Thyroid gland (tissue), 4 donors: ENCODE results near the gene VANGL1. TPM values are rescaled to one million over a fixed set of nuclear protein-coding genes. Genes with fewer than 3 reads are reported as not detected.

Experiments
- DNase-seq, 2 donors: peaks; one replicate each; pipeline ENCODE4 v3.0.0-alpha.2; 2019
- H3K27ac ChIP-seq, 3 donors: fragments of 200-600 bp; sonication (generic); 1 replicate in 2 of 3; 2 replicates in 1 of 3; pipeline ENCODE4 v1.5.1; 2016 to 2019; ENCODE audit warnings: mild to moderate bottlenecking in 1 of 3, moderate library complexity in 1 of 3
- H3K27me3 ChIP-seq: fragments of 200-600 bp; sonication (generic); one replicate; pipeline ENCODE4 v1.5.1; 2019
- H3K36me3 ChIP-seq, 2 donors: fragments of 200-600 bp; sonication (generic); one replicate each; pipeline ENCODE4 v1.5.1; 2016 to 2019
- H3K4me1 ChIP-seq, 2 donors: fragments of 200-600 bp; sonication (generic); one replicate each; pipeline ENCODE4 v1.5.1; 2017 to 2019
- H3K4me3 ChIP-seq, 3 donors: fragments of 200-600 bp; sonication (generic); replicated peaks in 1 of 3; 1 replicate in 2 of 3; 2 replicates in 1 of 3; pipeline ENCODE4 v1.5.1; 2016; ENCODE audit warnings: mild to moderate bottlenecking in 1 of 3
- H3K9me3 ChIP-seq: fragments of 200-600 bp; sonication (generic); one replicate; pipeline ENCODE4 v1.5.1; 2017
- CTCF ChIP-seq, 6 experiments: fragments of 200-600 bp in 3 of 6; fragments of 450-650 bp in 3 of 6; sonication (generic) in 3 of 6; IDR thresholded peaks; one replicate each; pipeline ENCODE4 v1.5.1; 2016 to 2019; ENCODE audit warnings: antibody characterized with exemption in 6 of 6, mild to moderate bottlenecking in 2 of 6, inconsistent platforms in 1 of 6, moderate library complexity in 1 of 6
- POLR2A ChIP-seq, 2 donors: fragments of 450-650 bp; IDR thresholded peaks; one replicate each; pipeline ENCODE4 v1.6.1; 2017; ENCODE audit warnings: antibody characterized with exemption in 2 of 2, mild to moderate bottlenecking in 2 of 2, moderate library complexity in 1 of 2
- WGBS, 2 donors: methylation state at CpG; one replicate each; pipeline ENCODE4 v1.1.5; 2017; 5-methylcytosine and 5-hydroxymethylcytosine counted together
- intact Hi-C: fragments of 100-400 bp; cut with DNase I; formaldehyde crosslinking; loops from one replicate; pipeline ENCODE4 v1.15.1; 2023
- total RNA-seq, 4 donors: library from RNA; depleted of rRNA; stranded (reverse); fragments of >200 nt; gene quantifications; one replicate each; pipeline ENCODE4 v1.2.3, GENCODE V29; 2016

The VANGL1 gene
- total RNA-seq, 4 donors from 2014 or later = 10.9 to 22.8 (median 14.8) TPM

GRCh38 chr1:115651391-115651790, 9.6 kb downstream of the VANGL1 start:
- no peaks in the 10 kb centered on the region for H3K9me3 ChIP-seq
- intact Hi-C loops = no loop called here
- no peak overlapping the region for H3K27ac ChIP-seq
- no peaks in the 10 kb centered on the region for H3K27me3 ChIP-seq
- H3K4me3 ChIP-seq = no peak overlapping the region
- H3K4me1 ChIP-seq = peaks cover 9 to 11% of the 10 kb centered on the region in 2 donors
- TF ChIP-seq CTCF (IDR thresholded peaks at IDR 0.05) = no peak
- TF ChIP-seq POLR2A (IDR thresholded peaks at IDR 0.05) = no peak
- DNase-seq = no peak
- no peaks in the 10 kb centered on the region for H3K36me3 ChIP-seq
- WGBS, 2 donors = 91 to 92% methylated on average over 8 of the region's 8 CpGs

- 95 to 98% methylated on average over 2 of the region's 2 CpGs for WGBS, 2 donors
- Histone ChIP-seq H3K4me1 (peaks cover 15 to 19% of the 10 kb centered on the region in 2 donors), H3K36me3 (no peaks in the 10 kb centered on the region)
These were observed 10.5 kb downstream of the VANGL1 start for GRCh38 chr1:115652236-115652788.

GRCh38 chr1:115654125-115654524, 12.4 kb downstream of the VANGL1 start:
- peaks cover 15 to 21% of the 10 kb centered on the region in 2 donors for H3K4me1 ChIP-seq
- no peak overlapping the region for H3K27ac ChIP-seq
- H3K9me3 ChIP-seq = no peaks in the 10 kb centered on the region
- DNase-seq = no peak
- H3K27me3 ChIP-seq = no peaks in the 10 kb centered on the region
- intact Hi-C loops = no loop called here
- TF ChIP-seq POLR2A (IDR thresholded peaks at IDR 0.05) (no peak), CTCF (IDR thresholded peaks at IDR 0.05) (no peak)
- no peak overlapping the region for H3K4me3 ChIP-seq
- no peaks in the 10 kb centered on the region for H3K36me3 ChIP-seq
- WGBS, 2 donors = 94 to 95% methylated on average over 3 of the region's 3 CpGs

More at GRCh38 chr1:115652236-115652788, 10.5 kb downstream of the VANGL1 start:
- Histone ChIP-seq H3K4me3 (no peak overlapping the region), H3K27ac (no peak overlapping the region), H3K27me3 (no peaks in the 10 kb centered on the region), H3K9me3 (no peaks in the 10 kb centered on the region)
- DNase-seq = no peak
- intact Hi-C loops = no loop called here
- TF ChIP-seq POLR2A (IDR thresholded peaks at IDR 0.05) (no peak), CTCF (IDR thresholded peaks at IDR 0.05) (no peak)

- no peaks in the 10 kb centered on the region for H3K36me3 ChIP-seq
- no peaks in the 10 kb centered on the region for H3K27me3 ChIP-seq
- no peak overlapping the region for H3K4me3 ChIP-seq
- H3K4me1 ChIP-seq = peaks cover 13 to 19% of the 10 kb centered on the region in 2 donors
- TF ChIP-seq POLR2A (IDR thresholded peaks at IDR 0.05) (no peak), CTCF (IDR thresholded peaks at IDR 0.05) (no peak)
- no peak for DNase-seq
- no peaks in the 10 kb centered on the region for H3K9me3 ChIP-seq
- intact Hi-C loops = no loop called here
- WGBS, 2 donors = 70 to 75% methylated on average over 14 of the region's 14 CpGs
- no peak overlapping the region for H3K27ac ChIP-seq
These were observed 13.0 kb downstream of the VANGL1 start for GRCh38 chr1:115654663-115655305.

GRCh38 chr1:115655306-115655663, 13.5 kb downstream of the VANGL1 start:
- 70 to 76% methylated on average over 7 of the region's 7 CpGs for WGBS, 2 donors
- H3K4me3 ChIP-seq = no peak overlapping the region
- no peaks in the 10 kb centered on the region for H3K9me3 ChIP-seq
- H3K36me3 ChIP-seq = no peaks in the 10 kb centered on the region
- no peaks in the 10 kb centered on the region for H3K27me3 ChIP-seq
- DNase-seq = no peak
- peaks cover 8 to 14% of the 10 kb centered on the region in 2 donors for H3K4me1 ChIP-seq
- H3K27ac ChIP-seq = no peak overlapping the region
- intact Hi-C loops = no loop called here
- TF ChIP-seq CTCF (IDR thresholded peaks at IDR 0.05) = no peak
- no peak for TF ChIP-seq POLR2A (IDR thresholded peaks at IDR 0.05)
